Type B pancreatic cell (in vitro differentiated cells): ENCODE data around the gene DIAPH3. TPM values are rescaled to one million over a fixed set of nuclear protein-coding genes. Genes with fewer than 3 reads are reported as not detected.
A peak's percentile ranks its signal among the peaks of the same experiment; 100 is the strongest.

Experiments used
- DNase-seq: peaks from one replicate; pipeline ENCODE4 v3.0.0; 2021; ENCODE audit warnings: mixed read lengths; ENCODE audit not compliant: unreplicated experiment; ENCODE audit errors: extremely low spot score
- H3K27ac Mint-ChIP-seq: 2 replicates; pipeline ENCODE4 v1.8.0; 2021; ENCODE audit warnings: mild to moderate bottlenecking, mixed read lengths
- H3K27me3 Mint-ChIP-seq: 2 replicates; pipeline ENCODE4 v1.8.0; 2021; ENCODE audit warnings: mixed read lengths
- H3K36me3 Mint-ChIP-seq: 2 replicates; pipeline ENCODE4 v1.8.0; 2021; ENCODE audit warnings: mixed read lengths
- H3K4me1 Mint-ChIP-seq: one replicate; pipeline ENCODE4 v1.8.0; 2021; ENCODE audit warnings: mixed read lengths; ENCODE audit not compliant: unreplicated experiment
- H3K4me3 Mint-ChIP-seq: 2 replicates; pipeline ENCODE4 v1.8.0; 2021; ENCODE audit warnings: mild to moderate bottlenecking, mixed read lengths
- H3K9me3 Mint-ChIP-seq: 2 replicates; pipeline ENCODE4 v1.8.0; 2021; ENCODE audit warnings: mixed read lengths
- total RNA-seq: library from RNA; stranded (reverse); gene quantifications from 2 replicates; pipeline ENCODE4 v1.2.1, GENCODE V29; 2021; ENCODE audit warnings: low replicate concordance
- TF ChIP-seq, protein P1 (sequence below): fragments of 200-600 bp; sonication (generic); conservative IDR thresholded peaks from 2 replicates; pipeline ENCODE4 v1.5.0; 2021; ENCODE audit warnings: antibody characterized with exemption, mild to moderate bottlenecking

DIAPH3 gene
- total RNA-seq, 1 donor from 2014 or later, result 16.9 TPM

DNA sequence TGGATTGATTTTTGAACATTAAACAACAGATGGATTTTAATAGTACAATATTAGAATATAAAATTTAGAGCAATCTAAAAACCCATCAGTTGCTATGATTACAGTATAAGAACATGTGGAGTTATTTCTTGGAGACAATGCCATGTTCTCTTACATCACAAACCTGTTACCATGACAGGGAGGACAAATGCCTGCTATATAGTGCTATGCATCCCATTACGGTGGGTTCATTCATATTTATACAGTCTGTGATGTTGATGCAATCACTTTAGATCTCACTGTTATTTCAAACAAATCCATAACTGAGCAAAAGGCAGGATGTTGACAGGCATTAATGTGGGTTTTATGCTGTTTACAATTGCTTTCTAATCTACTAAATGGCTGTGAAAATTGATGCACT, 467.5 kb downstream of the DIAPH3 start:
- TF ChIP-seq, protein P1, sequence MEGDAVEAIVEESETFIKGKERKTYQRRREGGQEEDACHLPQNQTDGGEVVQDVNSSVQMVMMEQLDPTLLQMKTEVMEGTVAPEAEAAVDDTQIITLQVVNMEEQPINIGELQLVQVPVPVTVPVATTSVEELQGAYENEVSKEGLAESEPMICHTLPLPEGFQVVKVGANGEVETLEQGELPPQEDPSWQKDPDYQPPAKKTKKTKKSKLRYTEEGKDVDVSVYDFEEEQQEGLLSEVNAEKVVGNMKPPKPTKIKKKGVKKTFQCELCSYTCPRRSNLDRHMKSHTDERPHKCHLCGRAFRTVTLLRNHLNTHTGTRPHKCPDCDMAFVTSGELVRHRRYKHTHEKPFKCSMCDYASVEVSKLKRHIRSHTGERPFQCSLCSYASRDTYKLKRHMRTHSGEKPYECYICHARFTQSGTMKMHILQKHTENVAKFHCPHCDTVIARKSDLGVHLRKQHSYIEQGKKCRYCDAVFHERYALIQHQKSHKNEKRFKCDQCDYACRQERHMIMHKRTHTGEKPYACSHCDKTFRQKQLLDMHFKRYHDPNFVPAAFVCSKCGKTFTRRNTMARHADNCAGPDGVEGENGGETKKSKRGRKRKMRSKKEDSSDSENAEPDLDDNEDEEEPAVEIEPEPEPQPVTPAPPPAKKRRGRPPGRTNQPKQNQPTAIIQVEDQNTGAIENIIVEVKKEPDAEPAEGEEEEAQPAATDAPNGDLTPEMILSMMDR, result no peak
- DNase-seq, result no peak
- no peak overlapping the region for H3K27ac Mint-ChIP-seq
- H3K9me3 Mint-ChIP-seq, result peaks cover 11% of the 10 kb centered on the region
- H3K4me3 Mint-ChIP-seq, result no peak overlapping the region
- H3K27me3 Mint-ChIP-seq, result no peaks in the 10 kb centered on the region
- H3K36me3 Mint-ChIP-seq, result peaks cover 9% of the 10 kb centered on the region
- H3K4me1 Mint-ChIP-seq, result peaks cover 25% of the 10 kb centered on the region

DNA sequence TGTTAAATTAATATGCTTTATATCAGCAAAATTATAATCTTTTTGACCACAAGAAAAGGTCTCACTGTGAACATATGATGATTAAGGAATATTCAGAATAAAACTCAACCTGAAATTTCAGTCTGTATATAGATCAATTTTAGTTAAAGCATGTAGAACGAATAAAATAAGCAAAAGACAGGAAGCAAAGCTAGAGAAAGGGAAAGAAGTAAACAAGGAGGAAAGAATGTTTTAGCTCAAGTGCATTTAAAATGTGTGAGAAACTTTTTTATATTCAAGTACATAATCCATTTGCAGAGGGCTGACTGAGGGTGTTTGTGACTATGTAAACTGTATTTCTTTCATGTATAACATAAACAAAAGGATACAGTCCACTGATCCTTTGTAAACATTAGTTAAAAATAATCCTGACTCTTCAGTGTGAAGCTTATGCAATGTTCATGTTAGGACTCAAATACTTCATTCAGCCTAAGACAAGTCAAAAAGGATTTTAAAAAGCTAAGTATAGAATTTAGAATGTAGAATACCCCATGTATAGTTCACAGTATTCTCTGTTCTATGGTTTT, 472.1 kb downstream of the DIAPH3 start:
- H3K36me3 Mint-ChIP-seq, result peaks cover 5% of the 10 kb centered on the region
- peak overlapping the region; percentile 7 for H3K27ac Mint-ChIP-seq
- no peak overlapping the region for H3K4me3 Mint-ChIP-seq
- peaks cover 5% of the 10 kb centered on the region for H3K9me3 Mint-ChIP-seq
- TF ChIP-seq, protein P1, result no peak
- no peaks in the 10 kb centered on the region for H3K27me3 Mint-ChIP-seq
- peaks cover 20% of the 10 kb centered on the region for H3K4me1 Mint-ChIP-seq
- DNase-seq, result no peak

DNA sequence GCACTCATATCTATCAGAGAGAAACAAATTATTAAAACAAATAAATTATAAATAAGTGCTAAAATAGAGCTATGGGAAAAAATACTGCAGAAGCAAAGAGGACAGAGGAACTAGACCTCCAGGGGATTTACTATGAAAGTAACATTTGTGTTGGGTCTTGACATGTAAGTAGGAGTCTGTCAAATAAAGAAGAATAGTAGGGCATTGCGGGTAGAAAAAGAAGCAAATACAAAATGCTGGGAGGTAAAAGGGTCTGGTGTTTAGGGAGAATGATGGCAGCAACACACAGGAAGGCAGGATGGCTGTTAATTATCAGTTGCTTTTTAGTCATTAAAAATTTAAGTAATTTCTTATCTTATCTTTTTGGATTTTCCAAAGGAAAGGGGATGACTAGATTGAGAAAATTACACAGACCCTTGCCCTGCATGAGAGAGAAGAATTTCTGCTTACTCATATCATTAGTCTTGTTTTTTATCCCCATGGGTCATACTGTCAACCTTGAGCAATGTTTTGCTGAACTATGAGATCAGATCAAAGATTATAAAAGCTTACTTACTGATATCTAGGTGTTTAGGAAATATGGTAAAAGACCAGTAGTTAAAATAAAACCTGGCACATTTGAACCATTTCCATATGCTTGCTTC, 472.7 kb downstream of the DIAPH3 start:
- Mint-ChIP-seq H3K4me3 (peak overlapping the region; percentile 13), H3K27me3 (no peaks in the 10 kb centered on the region), H3K27ac (peak overlapping the region; percentile 7), H3K4me1 (peaks cover 20% of the 10 kb centered on the region), H3K9me3 (peaks cover 5% of the 10 kb centered on the region), H3K36me3 (peaks cover 5% of the 10 kb centered on the region)
- TF ChIP-seq, protein P1, result no peak
- no peak for DNase-seq

DNA sequence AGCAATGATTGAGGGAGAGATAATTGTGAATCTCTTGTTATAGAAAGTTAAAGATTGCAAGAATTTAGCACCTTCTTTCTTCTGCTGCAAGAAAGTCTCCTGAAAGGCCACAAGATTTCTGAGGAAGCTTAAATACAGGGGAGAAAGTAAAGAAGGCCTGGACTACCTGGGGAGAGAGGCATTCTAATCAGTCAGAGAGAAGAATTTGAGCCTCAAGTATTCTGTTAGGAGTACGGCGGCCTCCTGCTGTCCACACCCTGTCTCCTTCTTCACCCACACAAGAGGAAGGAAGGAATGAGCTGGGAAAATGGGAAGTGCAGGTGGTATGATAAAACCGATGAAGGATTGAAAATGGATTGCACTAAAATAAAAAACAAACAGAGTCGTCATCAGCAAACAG, 474.7 kb downstream of the DIAPH3 start:
- TF ChIP-seq, protein P1, result no peak
- H3K36me3 Mint-ChIP-seq, result peaks cover 5% of the 10 kb centered on the region
- peaks cover 24% of the 10 kb centered on the region for H3K4me1 Mint-ChIP-seq
- peaks cover 5% of the 10 kb centered on the region for H3K9me3 Mint-ChIP-seq
- H3K27me3 Mint-ChIP-seq, result no peaks in the 10 kb centered on the region
- H3K4me3 Mint-ChIP-seq, result no peak overlapping the region
- H3K27ac Mint-ChIP-seq, result no peak overlapping the region
- DNase-seq, result no peak

DNA sequence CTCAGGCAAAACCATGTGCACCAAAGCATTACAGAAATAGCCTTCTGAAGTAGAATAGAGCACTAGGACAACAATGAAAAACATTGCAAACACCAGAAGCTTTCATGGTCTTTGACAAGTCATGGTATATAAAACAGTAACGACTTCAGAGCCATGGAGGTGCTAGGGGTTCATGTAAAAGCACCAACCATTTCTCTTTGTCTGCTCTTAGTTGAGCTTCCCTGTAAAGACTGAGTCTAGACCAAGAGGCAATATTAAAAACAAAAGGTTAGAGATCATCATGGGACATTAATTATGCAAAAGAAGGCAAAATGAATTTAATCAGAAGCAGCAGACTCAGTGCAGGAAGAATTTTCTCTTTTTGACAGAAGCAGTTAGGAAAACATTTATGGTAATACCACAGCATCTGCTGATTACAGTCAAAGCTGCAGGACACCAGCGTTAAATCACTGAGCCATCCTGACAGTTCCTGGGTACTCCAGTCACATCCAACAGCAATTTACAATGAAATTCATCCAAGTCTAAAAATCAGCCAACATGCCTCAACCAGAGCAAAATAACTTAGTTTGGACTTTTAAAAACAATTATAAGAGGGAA, 476.8 kb downstream of the DIAPH3 start:
- DNase-seq, result no peak
- no peaks in the 10 kb centered on the region for H3K9me3 Mint-ChIP-seq

More for the DNA sequence above, 476.8 kb downstream of the DIAPH3 start:
- H3K27ac Mint-ChIP-seq, result no peak overlapping the region
- no peaks in the 10 kb centered on the region for H3K36me3 Mint-ChIP-seq
- no peaks in the 10 kb centered on the region for H3K27me3 Mint-ChIP-seq
- H3K4me3 Mint-ChIP-seq, result no peak overlapping the region
- TF ChIP-seq, protein P1, result no peak
- peaks cover 15% of the 10 kb centered on the region for H3K4me1 Mint-ChIP-seq
